CD4-positive, alpha-beta T cell treated with Interleukin-15 for 1 hour (primary cell): ENCODE measurements around the gene KLHL8.

ENCODE experiments used
- DNase-seq: peaks from one replicate; pipeline ENCODE4 v3.0.0-alpha.2; 2020

KLHL8 gene

DNA sequence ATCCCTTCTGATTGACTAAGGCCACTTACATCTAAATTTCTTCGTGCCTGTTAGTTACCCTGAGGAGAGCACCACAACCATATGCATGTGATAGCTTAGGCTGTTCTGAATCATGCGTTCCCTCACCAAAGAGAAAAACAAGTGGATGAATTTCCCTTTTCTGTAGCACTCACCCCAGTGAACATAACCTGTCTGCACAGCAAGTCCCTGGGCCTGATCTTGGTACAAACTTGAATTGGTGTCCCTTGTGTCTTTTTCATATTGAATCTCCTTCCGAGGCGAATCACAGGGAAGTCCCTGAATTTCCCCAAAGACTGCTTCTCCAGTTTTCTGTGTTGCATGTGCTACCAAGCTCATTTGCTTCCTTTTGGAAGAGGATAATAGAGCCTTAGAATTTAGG is 100.4 kb downstream of the KLHL8 start:
- no peak for DNase-seq

DNA sequence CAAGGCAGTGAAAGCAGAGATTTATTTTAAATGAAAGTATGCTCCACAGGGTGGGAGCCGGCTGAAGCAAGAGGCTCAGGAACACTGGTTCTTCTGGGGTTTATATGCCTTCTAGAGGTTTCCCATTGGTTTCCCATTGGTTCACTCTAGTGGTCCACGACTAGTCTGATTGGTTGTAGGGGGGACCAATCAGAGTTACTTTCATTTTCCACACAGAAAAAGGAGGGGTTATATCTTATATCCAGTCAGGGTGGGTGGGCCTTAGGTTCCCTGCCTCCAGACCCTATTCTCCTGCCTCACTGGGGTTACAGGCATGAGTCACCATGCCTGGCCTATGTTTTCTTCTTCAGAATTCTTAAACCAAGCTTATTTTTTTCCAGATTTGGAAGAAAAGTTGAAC is 101.6 kb downstream of the KLHL8 start:
- DNase-seq, result no peak

DNA sequence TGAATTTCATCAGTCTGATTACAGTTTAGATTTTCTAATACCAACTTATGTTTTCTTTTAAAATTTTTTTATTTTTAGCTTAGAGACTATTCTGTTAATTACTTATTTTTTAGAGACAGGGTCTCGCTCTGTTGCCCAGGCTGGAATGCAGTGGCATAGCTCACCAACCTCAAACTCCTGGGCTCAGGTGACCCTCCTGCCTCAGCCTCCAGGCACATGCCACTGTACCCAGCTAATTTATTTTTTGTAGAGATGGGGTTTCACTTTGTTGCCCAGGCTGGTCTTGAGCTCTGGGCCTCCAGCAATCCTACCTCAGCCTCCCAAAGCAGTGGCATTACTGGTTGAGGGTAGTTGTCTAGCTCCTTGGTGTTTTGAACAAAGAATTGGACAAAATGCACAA is 102.0 kb downstream of the KLHL8 start:
- DNase-seq, result no peak

DNA sequence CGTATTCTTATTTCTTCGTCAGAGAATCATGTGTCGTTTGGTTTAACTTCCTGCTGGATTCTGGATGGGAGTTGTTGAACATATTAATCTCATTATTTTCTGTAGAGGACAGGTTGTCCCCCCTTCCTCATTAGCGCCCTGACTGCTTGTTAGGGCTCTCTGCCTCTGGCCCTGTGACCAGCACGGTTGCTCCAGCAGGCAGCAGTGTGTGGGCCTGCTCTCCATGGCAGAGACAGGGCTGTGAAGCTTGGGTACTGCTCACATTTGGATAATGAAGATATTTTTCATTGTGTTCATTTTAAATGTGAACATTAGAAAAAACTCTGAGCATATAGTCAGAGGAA is 102.7 kb downstream of the KLHL8 start:
- no peak for DNase-seq

DNA sequence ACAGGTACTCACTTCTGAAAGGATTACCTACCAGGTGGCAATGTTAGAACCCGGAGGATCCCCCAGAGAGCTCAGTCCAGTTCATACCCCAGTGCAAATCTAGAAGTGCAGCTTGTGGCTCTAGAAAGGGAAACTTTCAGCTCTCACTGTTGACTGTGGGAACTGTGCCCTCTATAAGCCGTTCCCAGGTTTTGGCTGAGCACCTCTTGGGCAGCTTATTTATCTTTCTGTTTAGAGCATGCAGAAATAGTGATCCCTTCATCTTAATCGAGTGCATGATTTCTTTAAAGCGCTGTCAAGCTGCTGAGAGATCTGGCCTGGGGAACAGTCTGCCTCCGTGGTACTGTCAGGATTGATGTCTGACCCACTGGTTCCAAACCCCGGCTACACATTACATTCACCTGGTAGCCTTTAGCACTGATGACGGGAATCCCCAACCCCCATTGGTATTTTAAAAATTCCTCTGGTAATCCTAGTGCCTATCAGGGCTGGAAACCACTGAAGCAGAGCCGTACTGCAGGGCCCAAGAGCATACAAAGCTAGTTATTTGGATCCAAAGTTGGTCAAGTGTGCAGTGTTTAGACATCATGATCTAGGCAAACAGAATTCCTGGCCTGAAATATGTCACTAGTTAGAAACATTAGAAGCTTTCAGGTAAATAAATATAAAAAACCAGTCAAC is 103.2 kb downstream of the KLHL8 start:
- DNase-seq, result no peak

DNA sequence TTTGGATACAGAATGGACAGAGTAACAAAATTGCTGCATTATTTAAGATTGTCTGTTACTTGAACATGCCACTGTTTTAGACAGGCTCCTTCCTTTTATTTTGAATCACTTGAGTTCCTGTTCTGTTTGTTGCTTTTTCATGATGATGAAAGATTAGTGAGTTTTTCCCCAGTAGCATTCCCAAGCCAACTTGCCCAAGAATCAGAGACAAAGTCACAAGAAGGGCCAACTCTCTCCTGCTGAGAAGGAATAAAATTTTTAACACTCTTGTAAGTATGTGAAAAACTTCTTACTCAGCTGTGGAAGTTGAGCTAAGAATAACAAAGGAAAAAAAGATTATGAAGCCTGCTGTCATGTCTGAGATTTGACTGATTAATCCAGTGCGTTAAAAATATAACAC is 104.2 kb downstream of the KLHL8 start:
- DNase-seq, result no peak

DNA sequence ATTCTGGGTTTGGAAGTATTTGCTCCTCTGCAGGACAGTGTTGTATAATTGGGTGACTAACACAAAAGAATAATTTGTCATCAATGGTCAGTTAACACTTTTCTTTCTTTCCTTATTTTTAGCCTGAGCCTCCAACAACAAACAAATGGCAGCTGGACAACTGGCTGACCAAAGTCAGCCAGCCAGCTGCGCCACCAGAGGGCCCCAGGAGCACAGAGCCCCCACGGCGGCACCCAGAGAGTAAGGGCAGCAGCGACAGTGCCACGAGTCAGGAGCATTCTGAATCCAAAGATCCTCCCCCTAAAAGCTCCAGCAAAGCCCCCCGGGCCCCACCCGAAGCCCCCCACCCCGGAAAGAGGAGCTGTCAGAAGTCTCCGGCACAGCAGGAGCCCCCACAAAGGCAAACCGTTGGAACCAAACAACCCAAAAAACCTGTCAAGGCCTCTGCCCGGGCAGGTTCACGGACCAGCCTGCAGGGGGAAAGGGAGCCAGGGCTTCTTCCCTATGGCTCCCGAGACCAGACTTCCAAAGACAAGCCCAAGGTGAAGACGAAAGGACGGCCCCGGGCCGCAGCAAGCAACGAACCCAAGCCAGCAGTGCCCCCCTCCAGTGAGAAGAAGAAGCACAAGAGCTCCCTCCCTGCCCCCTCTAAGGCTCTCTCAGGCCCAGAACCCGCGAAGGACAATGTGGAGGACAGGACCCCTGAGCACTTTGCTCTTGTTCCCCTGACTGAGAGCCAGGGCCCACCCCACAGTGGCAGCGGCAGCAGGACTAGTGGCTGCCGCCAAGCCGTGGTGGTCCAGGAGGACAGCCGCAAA is 106.0 kb downstream of the KLHL8 start:
- DNase-seq, result no peak

DNA sequence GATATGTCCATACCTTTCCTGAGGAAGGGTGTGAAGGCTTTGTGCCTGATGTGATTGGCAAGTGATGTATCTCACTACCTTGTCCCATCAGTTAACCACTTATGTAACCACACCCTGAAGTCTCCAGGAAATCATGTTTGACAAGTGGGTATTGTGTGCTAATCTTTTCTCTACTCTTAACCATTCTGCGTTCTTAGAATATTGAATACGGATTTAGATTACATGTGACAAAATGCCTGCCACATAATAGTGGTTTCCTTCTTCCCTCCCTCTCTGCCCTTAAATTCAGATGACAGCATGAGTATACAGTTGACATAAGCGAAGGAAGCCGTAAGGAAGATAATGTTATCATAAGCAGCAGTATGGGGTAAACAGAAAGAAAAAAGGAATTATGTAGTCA is 108.4 kb downstream of the KLHL8 start:
- no peak for DNase-seq
